ENCODE results near the gene KLK10. TPM values are rescaled to one million over a fixed set of nuclear protein-coding genes. Genes with fewer than 3 reads are reported as not detected.
"Not testable (repeated sequence)": the region's sequence is repeated elsewhere in the genome, so short reads cannot be mapped to it uniquely, and the experiment has no call there.

The KLK10 gene
- total RNA-seq, 1 donor = not detected

- Histone ChIP-seq H3K4me3 (ENCODE audit: low read length) (no peak overlapping the region), H3K4me1 (ENCODE audit: insufficient read depth, low read length) (no peaks in the 10 kb centered on the region), H3K9me3 (ENCODE audit: low read depth, low read length) (no peaks in the 10 kb centered on the region), H3K27me3 (ENCODE audit: insufficient read depth, low read length) (no peaks in the 10 kb centered on the region)
Observed at GRCh38 chr19:51000981-51001380, 18.5 kb downstream of the KLK10 start.

- Histone ChIP-seq H3K27me3 (ENCODE audit: insufficient read depth, low read length) (no peaks in the 10 kb centered on the region), H3K9me3 (ENCODE audit: low read depth, low read length) (no peaks in the 10 kb centered on the region), H3K4me1 (ENCODE audit: insufficient read depth, low read length) (no peaks in the 10 kb centered on the region), H3K4me3 (ENCODE audit: low read length) (no peak overlapping the region)
Observed at GRCh38 chr19:51000426-51000825, 19.1 kb downstream of the KLK10 start.

- H3K9me3 ChIP-seq (ENCODE audit: low read depth, low read length) = no peaks in the 10 kb centered on the region
- H3K27me3 ChIP-seq (ENCODE audit: insufficient read depth, low read length) = no peaks in the 10 kb centered on the region
- H3K4me1 ChIP-seq (ENCODE audit: insufficient read depth, low read length) = no peaks in the 10 kb centered on the region
- no peak overlapping the region for H3K4me3 ChIP-seq (ENCODE audit: low read length)
Observed at GRCh38 chr19:50998686-50999085, 20.8 kb downstream of the KLK10 start.

- H3K27me3 ChIP-seq (ENCODE audit: insufficient read depth, low read length) = no peaks in the 10 kb centered on the region
- no peaks in the 10 kb centered on the region for H3K9me3 ChIP-seq (ENCODE audit: low read depth, low read length)
- H3K4me1 ChIP-seq (ENCODE audit: insufficient read depth, low read length) = no peaks in the 10 kb centered on the region
- no peak overlapping the region for H3K4me3 ChIP-seq (ENCODE audit: low read length)
Observed at GRCh38 chr19:50998061-50998460, 21.4 kb downstream of the KLK10 start.

GRCh38 chr19:50994129-50994528 is 25.4 kb downstream of the KLK10 start:
- Histone ChIP-seq H3K27me3 (ENCODE audit: insufficient read depth, low read length) (no peaks in the 10 kb centered on the region), H3K9me3 (ENCODE audit: low read depth, low read length) (no peaks in the 10 kb centered on the region), H3K4me1 (ENCODE audit: insufficient read depth, low read length) (no peaks in the 10 kb centered on the region), H3K4me3 (ENCODE audit: low read length) (no peak overlapping the region)

GRCh38 chr19:50992666-50993035 is 26.9 kb downstream of the KLK10 start:
- no peaks in the 10 kb centered on the region for H3K4me1 ChIP-seq (ENCODE audit: insufficient read depth, low read length)
- no peak overlapping the region for H3K4me3 ChIP-seq (ENCODE audit: low read length)
- no peaks in the 10 kb centered on the region for H3K9me3 ChIP-seq (ENCODE audit: low read depth, low read length)
- no peaks in the 10 kb centered on the region for H3K27me3 ChIP-seq (ENCODE audit: insufficient read depth, low read length)

GRCh38 chr19:50984416-50984815 is 35.1 kb downstream of the KLK10 start:
- not testable (repeated sequence) for H3K27me3 ChIP-seq (ENCODE audit: insufficient read depth, low read length); H3K4me3 ChIP-seq (ENCODE audit: low read length); H3K9me3 ChIP-seq (ENCODE audit: low read depth, low read length); H3K4me1 ChIP-seq (ENCODE audit: insufficient read depth, low read length)

- Histone ChIP-seq H3K9me3 (ENCODE audit: low read depth, low read length) (no peaks in the 10 kb centered on the region), H3K4me1 (ENCODE audit: insufficient read depth, low read length) (no peaks in the 10 kb centered on the region), H3K27me3 (ENCODE audit: insufficient read depth, low read length) (peaks cover 4% of the 10 kb centered on the region), H3K4me3 (ENCODE audit: low read length) (no peak within 1 kb of the TSS)
Observed at GRCh38 chr19:50983625-50984292, 35.8 kb downstream of the KLK10 start, which contains the start of gene KLK7. Gene KLK7 (minus strand): TSS chr19:50983917. CDS start chr19:50982399, 1,518 bp downstream.

GRCh38 chr19:50982186-50982585 is 37.3 kb downstream of the KLK10 start:
- Histone ChIP-seq H3K4me3 (ENCODE audit: low read length) (no peak overlapping the region), H3K27me3 (ENCODE audit: insufficient read depth, low read length) (peaks cover 2% of the 10 kb centered on the region), H3K9me3 (ENCODE audit: low read depth, low read length) (no peaks in the 10 kb centered on the region), H3K4me1 (ENCODE audit: insufficient read depth, low read length) (no peaks in the 10 kb centered on the region)

- no peaks in the 10 kb centered on the region for H3K27me3 ChIP-seq (ENCODE audit: insufficient read depth, low read length)
- no peak overlapping the region for H3K4me3 ChIP-seq (ENCODE audit: low read length)
- H3K4me1 ChIP-seq (ENCODE audit: insufficient read depth, low read length) = no peaks in the 10 kb centered on the region
- H3K9me3 ChIP-seq (ENCODE audit: low read depth, low read length) = no peaks in the 10 kb centered on the region
Observed at GRCh38 chr19:50981587-50982146, 37.8 kb downstream of the KLK10 start.

GRCh38 chr19:50980208-50980607 is 39.3 kb downstream of the KLK10 start:
- Histone ChIP-seq H3K4me1 (ENCODE audit: insufficient read depth, low read length) (no peaks in the 10 kb centered on the region), H3K4me3 (ENCODE audit: low read length) (no peak overlapping the region), H3K27me3 (ENCODE audit: insufficient read depth, low read length) (no peaks in the 10 kb centered on the region), H3K9me3 (ENCODE audit: low read depth, low read length) (no peaks in the 10 kb centered on the region)

- Histone ChIP-seq H3K9me3 (ENCODE audit: low read depth, low read length) (no peaks in the 10 kb centered on the region), H3K27me3 (ENCODE audit: insufficient read depth, low read length) (no peaks in the 10 kb centered on the region), H3K4me3 (ENCODE audit: low read length) (no peak overlapping the region), H3K4me1 (ENCODE audit: insufficient read depth, low read length) (no peaks in the 10 kb centered on the region)
Observed at GRCh38 chr19:50979758-50980157, 39.8 kb downstream of the KLK10 start.

GRCh38 chr19:50978772-50979390 is 40.6 kb downstream of the KLK10 start:
- Histone ChIP-seq H3K9me3 (ENCODE audit: low read depth, low read length) (no peaks in the 10 kb centered on the region), H3K4me1 (ENCODE audit: insufficient read depth, low read length) (no peaks in the 10 kb centered on the region), H3K27me3 (ENCODE audit: insufficient read depth, low read length) (no peaks in the 10 kb centered on the region), H3K4me3 (ENCODE audit: low read length) (no peak overlapping the region)

GRCh38 chr19:50977626-50978025 is 41.9 kb downstream of the KLK10 start:
- no peak overlapping the region for H3K4me3 ChIP-seq (ENCODE audit: low read length)
- H3K4me1 ChIP-seq (ENCODE audit: insufficient read depth, low read length) = no peaks in the 10 kb centered on the region
- no peaks in the 10 kb centered on the region for H3K9me3 ChIP-seq (ENCODE audit: low read depth, low read length)
- H3K27me3 ChIP-seq (ENCODE audit: insufficient read depth, low read length) = no peaks in the 10 kb centered on the region

- no peaks in the 10 kb centered on the region for H3K27me3 ChIP-seq (ENCODE audit: insufficient read depth, low read length)
- H3K4me1 ChIP-seq (ENCODE audit: insufficient read depth, low read length) = no peaks in the 10 kb centered on the region
- no peaks in the 10 kb centered on the region for H3K9me3 ChIP-seq (ENCODE audit: low read depth, low read length)
- H3K4me3 ChIP-seq (ENCODE audit: low read length) = no peak overlapping the region
Observed at GRCh38 chr19:50975766-50976165, 43.7 kb downstream of the KLK10 start.
